Spinal cord (tissue), 10 donors: ENCODE measurements around the gene GPR18. TPM values are rescaled to one million over a fixed set of nuclear protein-coding genes. Genes with fewer than 3 reads are reported as not detected.

Experiments
- DNase-seq, 6 donors: peaks; one replicate each; pipeline versions ENCODE4 v3.0.0 to v3.0.0-alpha.2; 2013 to 2015; ENCODE audit warnings: low spot score in 6 of 6, low read depth in 4 of 6
- H3K27ac ChIP-seq: one replicate; pipeline ENCODE4 v1.5.1; 2013; ENCODE audit warnings: low read depth, low read length, control low read depth
- H3K27me3 ChIP-seq: one replicate; pipeline ENCODE4 v1.6.1; 2013; ENCODE audit warnings: low read length; ENCODE audit not compliant: control insufficient read depth, insufficient read depth
- H3K36me3 ChIP-seq: one replicate; pipeline ENCODE4 v1.6.1; 2013; ENCODE audit warnings: low read length; ENCODE audit not compliant: control insufficient read depth, insufficient read depth
- H3K4me1 ChIP-seq: one replicate; pipeline ENCODE4 v1.6.1; 2013; ENCODE audit warnings: low read length; ENCODE audit not compliant: control insufficient read depth, insufficient read depth
- H3K4me3 ChIP-seq: one replicate; pipeline ENCODE4 v1.5.1; 2013; ENCODE audit warnings: low read depth, low read length, control low read depth
- H3K9me3 ChIP-seq: one replicate; pipeline ENCODE4 v1.6.1; 2013; ENCODE audit warnings: low read length; ENCODE audit not compliant: control insufficient read depth, insufficient read depth
- WGBS: methylation state at CpG from one replicate; pipeline ENCODE4 v1.1.5; 2013; ENCODE audit warnings: missing lambda C conversion rate; ENCODE audit not compliant: insufficient coverage; 5-methylcytosine and 5-hydroxymethylcytosine counted together
- polyA plus RNA-seq, 2 donors: library from polyadenylated mRNA; unstranded; fragments of 120-200 nt; gene quantifications; one replicate each; pipeline ENCODE4 v1.2.1, GENCODE V29; 2013; ENCODE audit not compliant: insufficient read length in 2 of 2
- total RNA-seq, 2 donors: library from RNA; depleted of rRNA in 1 of 2; stranded (reverse); fragments of 120-200 nt in 1 of 2; fragments of >200 nt in 1 of 2; gene quantifications; one replicate each; pipeline versions ENCODE4 v1.2.3 to v1.2.4, GENCODE V29; 2013 to 2014
- donor health status: healthy.

GPR18 gene
- total and polyA plus RNA-seq, 4 donors: 0.23 TPM; not detected in 3

DNA sequence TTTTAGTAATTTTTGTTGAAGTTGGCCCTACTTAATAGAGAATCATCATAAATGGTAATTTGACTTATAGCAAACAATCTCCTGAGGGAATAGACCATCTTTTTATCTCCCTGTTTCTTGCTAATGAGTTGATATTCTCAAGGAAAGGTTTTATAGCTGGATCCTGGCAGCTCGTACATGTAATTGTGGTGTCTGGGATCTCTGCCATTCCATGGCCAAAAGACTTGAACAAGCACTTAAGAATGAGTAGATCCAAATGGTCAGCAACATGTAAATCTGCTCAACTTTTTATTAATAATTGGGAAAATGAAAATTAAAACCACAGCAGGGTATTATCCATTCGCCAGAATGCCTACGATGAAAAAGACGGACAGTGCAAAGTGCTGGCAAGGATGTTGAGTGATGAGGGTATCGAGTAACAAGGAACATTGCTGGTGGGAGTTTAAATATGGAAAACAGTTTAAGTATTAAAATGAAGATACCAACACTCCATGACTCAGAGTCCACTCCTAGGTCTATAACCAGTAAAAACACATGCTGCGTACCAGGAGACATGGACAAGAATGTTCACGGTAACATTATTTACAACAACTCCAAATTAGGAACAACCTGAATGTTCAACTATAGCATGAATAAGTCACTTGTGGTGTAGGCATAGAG is 5.1 kb upstream of the GPR18 start:
- H3K9me3 ChIP-seq: no peaks in the 10 kb centered on the region
- 78% methylated on average over 3 of the region's 7 CpGs for WGBS
- no peak overlapping the region for H3K4me3 ChIP-seq
- peak in 1 of 6 donors; percentile 19 for DNase-seq
- no peak overlapping the region for H3K27ac ChIP-seq
- H3K36me3 ChIP-seq: peaks cover 3% of the 10 kb centered on the region
- no peaks in the 10 kb centered on the region for H3K27me3 ChIP-seq
- no peaks in the 10 kb centered on the region for H3K4me1 ChIP-seq

DNA sequence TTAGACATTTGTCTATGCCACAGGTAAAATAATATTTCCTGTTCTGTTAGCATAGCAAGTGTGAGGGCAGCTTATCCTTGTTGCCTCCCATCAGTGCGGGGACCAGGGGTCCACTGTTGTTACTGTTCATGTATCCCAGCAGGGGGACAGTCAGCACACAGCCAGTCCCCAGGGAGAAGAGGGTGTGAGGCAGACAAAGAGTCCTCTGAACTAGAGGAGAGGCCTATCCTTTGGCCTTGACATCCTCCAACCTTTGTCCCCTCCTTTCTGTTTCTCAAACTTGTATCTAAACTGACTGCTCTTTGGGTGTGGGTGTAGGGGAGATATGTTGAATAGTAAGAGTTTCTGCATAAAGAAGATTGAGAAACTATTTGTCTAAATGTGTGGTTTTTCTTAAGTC is 2.9 kb upstream of the GPR18 start:
- no peak for DNase-seq
- Histone ChIP-seq H3K27ac (no peak overlapping the region), H3K4me3 (no peak overlapping the region), H3K4me1 (no peaks in the 10 kb centered on the region), H3K27me3 (no peaks in the 10 kb centered on the region), H3K9me3 (no peaks in the 10 kb centered on the region), H3K36me3 (no peaks in the 10 kb centered on the region)
- 100% methylated on average over 1 of the region's 1 CpG for WGBS

DNA sequence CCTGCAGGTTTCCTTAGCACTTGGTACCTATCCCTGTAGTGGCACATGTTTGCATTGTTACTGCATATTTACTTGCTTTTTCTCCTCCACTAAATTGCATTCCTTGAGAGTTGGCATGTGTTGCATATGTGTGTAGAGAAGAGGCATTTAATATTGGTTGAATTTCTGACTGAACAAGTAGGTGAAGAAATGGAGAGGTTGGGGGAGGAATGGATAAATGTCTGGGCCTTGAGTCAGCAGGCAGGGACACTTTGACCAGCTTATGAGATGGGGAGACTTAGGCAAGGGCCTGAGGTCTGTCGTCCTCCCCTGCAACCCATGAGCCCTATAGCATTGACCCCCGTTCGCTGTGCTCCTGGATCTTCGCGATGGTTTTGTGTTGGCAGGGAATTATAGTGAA is 2.0 kb upstream of the GPR18 start:
- no peak overlapping the region for H3K27ac ChIP-seq
- no peaks in the 10 kb centered on the region for H3K36me3 ChIP-seq
- H3K27me3 ChIP-seq: no peaks in the 10 kb centered on the region
- no CpG with 5 or more reads among the region's 5 CpGs for WGBS
- no peaks in the 10 kb centered on the region for H3K4me1 ChIP-seq
- no peak for DNase-seq
- no peaks in the 10 kb centered on the region for H3K9me3 ChIP-seq
- H3K4me3 ChIP-seq: no peak overlapping the region

DNA sequence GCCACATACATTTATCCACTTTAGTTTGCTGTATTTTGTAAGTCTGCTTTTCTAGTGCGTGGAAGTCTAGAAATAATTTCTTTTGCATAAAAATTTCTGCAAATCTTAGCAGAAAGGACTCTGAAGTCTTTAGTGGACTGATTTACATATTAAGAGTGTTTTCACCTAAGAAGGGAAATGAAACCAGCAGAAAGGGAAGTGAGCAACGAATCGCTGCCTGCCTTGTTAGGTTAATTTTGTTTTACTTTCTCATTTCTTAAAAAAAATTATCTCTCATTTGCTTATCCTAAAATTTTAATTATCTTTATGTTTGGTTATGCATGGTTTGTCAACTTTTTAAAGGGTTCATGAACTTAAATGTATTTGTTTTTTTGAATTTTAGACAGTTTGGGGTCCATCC is 767 bp upstream of the GPR18 start:
- Histone ChIP-seq H3K27ac (no peak overlapping the region), H3K4me3 (no peak overlapping the region), H3K36me3 (no peaks in the 10 kb centered on the region), H3K27me3 (no peaks in the 10 kb centered on the region), H3K9me3 (no peaks in the 10 kb centered on the region), H3K4me1 (no peaks in the 10 kb centered on the region)
- DNase-seq: no peak
- no CpG with 5 or more reads among the region's 3 CpGs for WGBS

DNA sequence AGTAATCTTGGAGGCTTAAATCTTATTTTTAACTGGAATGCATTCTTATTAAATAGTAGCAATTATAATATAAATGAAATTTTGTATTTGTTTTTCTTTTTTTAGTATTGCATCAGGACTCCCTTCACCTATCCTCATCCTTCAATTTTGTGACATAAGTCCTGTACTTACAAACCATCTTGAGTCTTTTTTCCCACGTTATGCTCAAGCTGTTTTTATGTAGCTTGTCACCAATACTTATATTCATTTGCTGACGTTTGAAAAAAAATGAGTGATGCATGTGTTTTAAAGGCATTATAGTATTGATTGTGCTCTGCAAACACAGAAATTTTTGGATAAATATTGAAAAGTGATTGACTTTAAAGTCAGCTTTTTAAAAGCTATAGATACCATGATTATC is 888 bp downstream of the GPR18 start:
- no peaks in the 10 kb centered on the region for H3K27me3 ChIP-seq
- no peaks in the 10 kb centered on the region for H3K36me3 ChIP-seq
- H3K4me1 ChIP-seq: no peaks in the 10 kb centered on the region
- no CpG with 5 or more reads among the region's 2 CpGs for WGBS
- DNase-seq: no peak
- H3K4me3 ChIP-seq: no peak overlapping the region
- no peaks in the 10 kb centered on the region for H3K9me3 ChIP-seq
- H3K27ac ChIP-seq: no peak overlapping the region

DNA sequence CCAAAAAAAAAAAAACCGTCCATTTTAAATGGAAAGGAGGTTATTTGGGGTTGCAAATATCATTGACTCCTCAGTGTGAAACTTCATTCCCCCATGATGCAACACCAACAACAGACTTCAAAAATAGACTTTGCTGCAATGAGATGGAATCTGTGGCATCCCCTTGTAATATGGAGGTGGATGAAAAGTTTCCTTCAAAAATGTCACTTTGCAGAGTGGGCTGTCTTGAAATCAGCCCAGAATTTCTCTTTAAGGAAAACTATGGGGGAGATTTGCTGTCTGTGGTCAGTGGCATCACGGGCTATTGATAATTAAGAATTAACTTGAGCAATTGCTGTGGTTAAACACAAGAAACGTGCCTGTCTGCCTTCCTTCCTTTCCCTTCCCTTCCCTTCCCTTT is 1.5 kb downstream of the GPR18 start:
- no peaks in the 10 kb centered on the region for H3K36me3 ChIP-seq
- no peak for DNase-seq
- H3K4me3 ChIP-seq: no peak overlapping the region
- no peak overlapping the region for H3K27ac ChIP-seq
- WGBS: no CpG with 5 or more reads among the region's 3 CpGs
- H3K27me3 ChIP-seq: no peaks in the 10 kb centered on the region
- H3K4me1 ChIP-seq: no peaks in the 10 kb centered on the region
- H3K9me3 ChIP-seq: no peaks in the 10 kb centered on the region

DNA sequence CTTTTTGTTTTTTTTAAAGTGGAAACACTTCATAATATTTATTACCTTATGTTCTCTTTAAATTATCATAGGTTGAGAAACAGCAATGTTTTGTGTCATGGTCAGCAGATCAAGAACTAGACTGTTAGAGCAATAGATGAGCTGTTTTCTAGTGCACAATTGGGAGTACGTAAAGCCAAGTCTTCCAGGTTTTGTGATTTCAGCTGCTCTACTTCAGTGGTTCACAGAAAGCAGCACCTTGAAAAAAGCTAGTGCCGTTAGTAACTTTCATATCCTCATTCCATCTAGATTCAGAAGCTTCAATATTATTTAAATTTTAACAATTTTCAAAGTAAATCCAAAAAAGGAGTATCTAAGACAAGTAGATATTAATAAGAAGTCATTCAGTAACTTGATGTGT is 1.9 kb downstream of the GPR18 start:
- Histone ChIP-seq H3K36me3 (no peaks in the 10 kb centered on the region), H3K27me3 (no peaks in the 10 kb centered on the region), H3K9me3 (no peaks in the 10 kb centered on the region), H3K4me3 (no peak overlapping the region), H3K27ac (no peak overlapping the region), H3K4me1 (no peaks in the 10 kb centered on the region)
- 100% methylated on average over 1 of the region's 2 CpGs for WGBS
- peak in 1 of 6 donors; percentile 24 for DNase-seq

DNA sequence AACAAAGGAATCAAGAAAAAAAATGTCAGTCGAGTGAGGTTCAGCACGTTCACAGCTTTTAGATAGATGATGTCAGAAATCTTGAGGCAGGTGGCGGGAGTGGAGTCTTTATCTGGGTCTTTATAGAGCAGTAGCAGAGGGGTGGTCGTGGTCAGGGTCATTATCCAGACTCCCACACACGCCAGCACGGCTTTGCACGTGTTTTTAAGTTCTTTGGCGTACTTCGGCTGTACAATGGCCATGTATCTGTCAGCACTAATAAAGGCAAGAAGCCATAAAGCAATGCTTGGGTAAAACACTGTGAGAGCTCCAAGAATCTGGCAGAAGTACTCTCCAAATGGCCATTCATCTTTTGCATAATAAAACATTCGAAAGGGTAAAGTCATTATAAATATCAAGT is 2.9 kb downstream of the GPR18 start:
- peak in 1 of 6 donors; percentile 54 for DNase-seq
- H3K9me3 ChIP-seq: no peaks in the 10 kb centered on the region
- no peaks in the 10 kb centered on the region for H3K27me3 ChIP-seq
- H3K27ac ChIP-seq: no peak overlapping the region
- H3K4me3 ChIP-seq: no peak overlapping the region
- H3K4me1 ChIP-seq: no peaks in the 10 kb centered on the region
- H3K36me3 ChIP-seq: no peaks in the 10 kb centered on the region
- WGBS: 59% methylated on average over 9 of the region's 10 CpGs

DNA sequence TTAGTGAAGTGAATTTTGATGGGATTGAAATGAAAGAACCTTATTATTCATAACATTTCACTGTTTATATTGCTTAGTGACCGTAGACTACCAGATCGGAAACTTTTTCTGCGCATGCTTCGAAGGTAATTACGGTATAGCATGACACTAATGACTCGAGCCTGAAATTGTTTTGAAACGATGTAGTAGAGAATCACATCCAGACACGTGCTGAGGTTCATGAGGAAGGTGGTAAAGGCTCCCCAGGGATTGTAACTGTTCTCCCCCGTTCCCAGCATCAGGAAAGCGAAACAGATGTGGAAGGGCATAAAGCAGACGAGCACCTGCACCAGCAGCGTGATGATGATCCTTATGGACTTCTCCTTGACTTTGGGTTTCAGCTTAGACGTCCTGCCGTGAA is 3.3 kb downstream of the GPR18 start:
- DNase-seq: peak in 2 of 6 donors; percentile 10 to 86
- no peak overlapping the region for H3K4me3 ChIP-seq
- H3K9me3 ChIP-seq: no peaks in the 10 kb centered on the region
- 55% methylated on average over 14 of the region's 14 CpGs for WGBS
- no peaks in the 10 kb centered on the region for H3K27me3 ChIP-seq
- no peak overlapping the region for H3K27ac ChIP-seq
- no peaks in the 10 kb centered on the region for H3K4me1 ChIP-seq
- no peaks in the 10 kb centered on the region for H3K36me3 ChIP-seq

DNA sequence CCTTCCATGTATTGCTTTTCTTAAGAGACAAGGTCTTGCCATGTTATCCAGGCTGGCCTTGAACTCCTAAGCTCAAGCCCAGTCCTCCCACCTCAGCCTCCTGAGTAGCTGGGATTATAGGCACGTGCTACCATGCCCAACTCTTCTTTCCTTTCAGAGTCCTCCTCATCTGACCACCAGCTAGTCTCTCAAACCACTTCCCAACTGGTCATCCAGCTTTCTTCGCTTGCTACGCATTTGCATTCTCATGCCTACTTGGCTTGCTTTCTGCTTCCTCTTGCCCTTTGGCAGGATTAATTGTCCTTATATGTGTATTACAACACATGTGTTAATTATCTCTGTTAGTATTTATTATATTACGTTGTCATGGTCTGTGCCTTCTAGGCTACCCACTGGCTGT is 6.3 kb downstream of the GPR18 start:
- WGBS: 89% methylated on average over 2 of the region's 4 CpGs

More for the DNA sequence above, 6.3 kb downstream of the GPR18 start:
- DNase-seq: no peak
- Histone ChIP-seq H3K4me1 (no peaks in the 10 kb centered on the region), H3K4me3 (no peak overlapping the region), H3K27ac (no peak overlapping the region), H3K9me3 (no peaks in the 10 kb centered on the region), H3K36me3 (no peaks in the 10 kb centered on the region), H3K27me3 (no peaks in the 10 kb centered on the region)
